ENCODE measurements around the gene GPR137B.
A peak's percentile ranks its signal among the peaks of the same experiment; 100 is the strongest.
"Not testable (repeated sequence)": the region's sequence is repeated elsewhere in the genome, so short reads cannot be mapped to it uniquely, and the experiment has no call there.

Gene GPR137B

GRCh38 chr1:236144446-236145150 is 2.3 kb downstream of the GPR137B start:
- DNase-seq, result no peak

- DNase-seq, result no peak
Observed at GRCh38 chr1:236147068-236147467, 4.7 kb downstream of the GPR137B start.

GRCh38 chr1:236147521-236148469 is 5.5 kb downstream of the GPR137B start:
- DNase-seq, result no peak

GRCh38 chr1:236148470-236148845 is 6.1 kb downstream of the GPR137B start:
- no peak for DNase-seq

GRCh38 chr1:236149003-236149595 is 6.8 kb downstream of the GPR137B start:
- no peak for DNase-seq

- DNase-seq, result no peak
Observed at GRCh38 chr1:236149696-236150228, 7.4 kb downstream of the GPR137B start.

- DNase-seq, result no peak
Observed at GRCh38 chr1:236150311-236150955, 8.1 kb downstream of the GPR137B start.

GRCh38 chr1:236150986-236151385 is 8.6 kb downstream of the GPR137B start:
- no peak for DNase-seq

GRCh38 chr1:236151739-236152424 is 9.5 kb downstream of the GPR137B start:
- DNase-seq, result no peak

- DNase-seq, result no peak
Observed at GRCh38 chr1:236154126-236154525, 11.8 kb downstream of the GPR137B start.

GRCh38 chr1:236154671-236155398 is 12.5 kb downstream of the GPR137B start:
- DNase-seq, result no peak

- DNase-seq, result no peak
Observed at GRCh38 chr1:236155399-236155767, 13.0 kb downstream of the GPR137B start.

- DNase-seq, result no peak
Observed at GRCh38 chr1:236155841-236156503, 13.6 kb downstream of the GPR137B start.

GRCh38 chr1:236156512-236157208 is 14.3 kb downstream of the GPR137B start:
- peak in 1 of 4 experiments; percentile 2 for DNase-seq

- DNase-seq, result not testable (repeated sequence)
Observed at GRCh38 chr1:236158072-236158471, 15.7 kb downstream of the GPR137B start.

GRCh38 chr1:236158719-236159118 is 16.4 kb downstream of the GPR137B start:
- DNase-seq, result no peak

GRCh38 chr1:236159704-236160539 is 17.6 kb downstream of the GPR137B start:
- no peak for DNase-seq

- no peak for DNase-seq
Observed at GRCh38 chr1:236160540-236161127, 18.3 kb downstream of the GPR137B start.

- DNase-seq, result no peak
Observed at GRCh38 chr1:236161230-236161629, 18.9 kb downstream of the GPR137B start.
